HG02970 (cell line): Measurements from ENCODE around the gene PRTG.

Source experiments
- ATAC-seq: cut with Tn5 transposase; IDR thresholded peaks from one replicate; pipeline ENCODE4 v1.9.1; 2021; ENCODE audit warnings: mild to moderate bottlenecking, moderate library complexity, moderate number of reproducible peaks; ENCODE audit not compliant: unreplicated experiment, low FRiP score

PRTG gene

DNA sequence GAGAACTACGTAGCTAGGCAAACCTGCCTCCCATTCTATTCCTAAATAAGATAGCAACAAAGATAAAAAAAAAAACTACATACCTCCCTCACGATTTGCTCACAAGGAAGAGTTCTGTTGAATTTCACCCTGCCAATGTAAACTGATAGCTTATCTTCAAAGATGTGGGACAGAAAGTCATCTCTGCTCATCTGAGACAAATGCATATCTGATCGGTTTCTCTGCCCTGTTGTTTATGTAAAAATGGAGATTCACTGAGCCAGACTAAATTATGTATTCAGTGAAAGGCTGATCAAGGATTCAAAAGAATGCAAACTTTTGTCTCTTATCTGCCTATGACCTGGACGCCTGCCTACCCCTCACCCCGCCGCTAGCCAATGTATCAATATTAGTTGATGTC, 166.0 kb downstream of the PRTG start:
- ATAC-seq = no peak

DNA sequence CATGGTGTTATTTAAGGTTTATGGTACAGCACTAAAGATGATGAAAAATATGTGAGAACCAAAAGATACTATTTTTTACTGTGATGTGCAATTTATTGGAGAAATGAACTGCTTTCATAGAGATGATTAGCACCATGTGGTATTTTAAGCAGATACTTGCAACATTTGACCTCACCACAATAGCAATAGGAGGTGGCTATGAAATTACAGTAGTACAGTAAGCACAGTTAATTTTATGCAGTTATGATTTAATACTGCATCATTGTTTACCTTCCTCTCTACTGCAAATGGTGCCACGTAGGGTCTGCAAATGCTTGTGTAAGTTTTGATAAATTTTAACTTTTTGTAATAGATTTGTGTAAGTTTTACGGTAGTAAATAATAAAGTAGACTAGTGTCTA, 168.9 kb downstream of the PRTG start:
- no peak for ATAC-seq

DNA sequence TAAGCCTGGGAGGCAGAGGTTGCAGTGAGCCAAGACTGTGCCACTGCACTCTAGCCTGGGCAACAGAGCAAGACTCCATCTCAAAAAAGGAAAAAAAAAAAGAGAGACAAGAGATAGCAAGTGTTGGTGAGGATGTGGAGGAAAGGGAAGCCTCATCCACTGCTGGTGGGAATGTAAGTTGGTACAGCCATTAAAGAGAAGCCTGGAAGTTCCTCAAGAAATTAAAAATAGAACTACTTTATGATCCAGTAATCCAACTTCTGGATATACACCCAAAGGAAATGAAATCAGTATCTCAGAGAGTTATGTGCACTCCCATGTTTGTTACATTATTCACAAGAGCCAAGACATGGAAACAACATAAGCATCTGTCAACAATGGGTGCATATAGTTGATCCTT, 169.7 kb downstream of the PRTG start:
- ATAC-seq = no peak

DNA sequence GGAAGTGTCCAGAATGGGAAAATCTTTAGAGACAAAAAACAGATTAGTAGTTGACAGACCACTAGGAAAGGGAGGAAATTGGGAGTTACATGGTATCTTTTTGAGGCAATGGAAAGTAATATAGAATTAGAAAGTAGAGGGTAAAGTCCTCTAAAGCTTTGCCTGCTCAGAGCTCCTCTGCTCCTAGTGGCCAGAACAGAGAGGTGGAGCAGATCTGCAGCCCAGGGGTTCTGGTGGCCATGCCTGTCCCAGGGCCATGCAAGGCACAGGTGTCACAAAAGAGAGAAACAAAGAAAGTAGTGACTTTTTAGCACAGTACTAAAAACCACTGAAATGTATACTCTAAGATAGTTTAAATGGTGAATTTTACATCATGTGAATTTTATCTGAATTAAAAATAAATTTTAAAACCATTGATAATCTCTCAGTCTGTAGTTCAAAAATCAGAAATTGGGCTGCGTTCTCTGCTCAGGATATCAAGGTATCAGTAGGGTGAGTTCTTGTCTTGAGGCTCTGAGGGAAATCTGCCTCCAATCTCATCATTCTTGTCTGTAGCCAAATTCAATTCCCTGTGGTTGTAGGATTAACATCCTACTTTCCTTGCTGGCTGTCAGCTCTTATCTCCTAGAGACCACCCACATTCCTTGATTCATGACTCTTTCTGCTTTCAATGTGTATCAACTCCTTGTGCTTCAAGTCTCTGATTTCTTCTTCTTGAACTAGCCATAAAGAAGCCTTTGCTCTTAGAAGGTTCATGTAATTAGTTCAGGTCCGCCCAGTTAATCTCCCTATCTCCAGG, 178.4 kb downstream of the PRTG start:
- no peak for ATAC-seq

DNA sequence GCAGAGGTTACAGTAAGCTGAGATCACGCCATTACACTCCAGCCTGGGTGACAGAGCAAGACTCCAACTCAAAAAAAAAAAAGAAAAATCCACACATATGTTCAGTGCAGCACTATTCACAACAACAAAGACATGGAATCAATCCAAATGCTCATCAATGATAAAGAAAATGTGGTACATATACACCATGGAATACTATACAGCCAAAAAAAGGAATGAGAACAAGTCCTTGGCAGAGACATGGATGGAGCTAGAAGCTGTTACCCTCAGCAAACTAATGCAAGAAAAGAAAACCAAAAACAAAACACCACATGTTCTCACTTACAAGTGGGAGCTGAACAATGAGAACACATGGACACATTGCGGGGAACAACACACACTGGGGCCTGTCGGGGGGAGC, 180.4 kb downstream of the PRTG start:
- no peak for ATAC-seq
